C4-2B (cell line): ENCODE measurements around the gene CPLX1.

Experiments used
- CTCF ChIP-seq: fragments of 450-650 bp; conservative IDR thresholded peaks from 2 replicates; pipeline ENCODE4 v1.5.1; 2017; ENCODE audit warnings: mild to moderate bottlenecking
- ZFX ChIP-seq: fragments of 450-650 bp; IDR thresholded peaks from 2 replicates; pipeline ENCODE4 v1.6.1; 2017

- TF ChIP-seq CTCF = no peak
- TF ChIP-seq ZFX = no peak
Measured at GRCh38 chr4:821181-821591, 4.7 kb downstream of the CPLX1 start.
